ENCODE data around the gene LTBP2.

DNA sequence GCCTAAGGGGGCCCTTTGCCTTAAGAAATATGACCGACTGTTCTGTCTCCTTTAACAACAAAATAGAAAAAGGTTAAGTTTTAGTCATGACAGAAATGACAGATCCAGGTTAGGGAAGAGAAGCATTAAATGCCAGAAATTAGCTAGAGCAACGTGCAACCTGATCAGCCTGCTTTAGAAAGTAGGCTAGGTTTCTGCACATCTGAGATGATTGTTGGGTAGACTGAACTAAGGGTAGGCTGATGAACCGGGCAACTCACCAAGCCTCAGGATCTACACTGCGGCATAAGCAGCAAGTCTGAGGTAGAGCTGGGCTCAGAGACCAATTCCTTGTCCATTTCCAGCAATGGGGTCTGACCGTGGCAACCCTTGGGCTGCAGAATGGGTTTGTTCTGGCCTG lies 148.3 kb downstream of the LTBP2 start:
- TF ChIP-seq, protein P1, sequence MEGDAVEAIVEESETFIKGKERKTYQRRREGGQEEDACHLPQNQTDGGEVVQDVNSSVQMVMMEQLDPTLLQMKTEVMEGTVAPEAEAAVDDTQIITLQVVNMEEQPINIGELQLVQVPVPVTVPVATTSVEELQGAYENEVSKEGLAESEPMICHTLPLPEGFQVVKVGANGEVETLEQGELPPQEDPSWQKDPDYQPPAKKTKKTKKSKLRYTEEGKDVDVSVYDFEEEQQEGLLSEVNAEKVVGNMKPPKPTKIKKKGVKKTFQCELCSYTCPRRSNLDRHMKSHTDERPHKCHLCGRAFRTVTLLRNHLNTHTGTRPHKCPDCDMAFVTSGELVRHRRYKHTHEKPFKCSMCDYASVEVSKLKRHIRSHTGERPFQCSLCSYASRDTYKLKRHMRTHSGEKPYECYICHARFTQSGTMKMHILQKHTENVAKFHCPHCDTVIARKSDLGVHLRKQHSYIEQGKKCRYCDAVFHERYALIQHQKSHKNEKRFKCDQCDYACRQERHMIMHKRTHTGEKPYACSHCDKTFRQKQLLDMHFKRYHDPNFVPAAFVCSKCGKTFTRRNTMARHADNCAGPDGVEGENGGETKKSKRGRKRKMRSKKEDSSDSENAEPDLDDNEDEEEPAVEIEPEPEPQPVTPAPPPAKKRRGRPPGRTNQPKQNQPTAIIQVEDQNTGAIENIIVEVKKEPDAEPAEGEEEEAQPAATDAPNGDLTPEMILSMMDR (IDR thresholded peaks at IDR 0.05): no peak
- no peak for TF ChIP-seq POLR2A (IDR thresholded peaks at IDR 0.05)

All from thyroid gland (tissue), 4 donors.